Measurements from ENCODE around the gene TRPM1.

GRCh38 chr15:31024330-31024729 is 77.2 kb downstream of the TRPM1 start:
- TF ChIP-seq, protein P1, sequence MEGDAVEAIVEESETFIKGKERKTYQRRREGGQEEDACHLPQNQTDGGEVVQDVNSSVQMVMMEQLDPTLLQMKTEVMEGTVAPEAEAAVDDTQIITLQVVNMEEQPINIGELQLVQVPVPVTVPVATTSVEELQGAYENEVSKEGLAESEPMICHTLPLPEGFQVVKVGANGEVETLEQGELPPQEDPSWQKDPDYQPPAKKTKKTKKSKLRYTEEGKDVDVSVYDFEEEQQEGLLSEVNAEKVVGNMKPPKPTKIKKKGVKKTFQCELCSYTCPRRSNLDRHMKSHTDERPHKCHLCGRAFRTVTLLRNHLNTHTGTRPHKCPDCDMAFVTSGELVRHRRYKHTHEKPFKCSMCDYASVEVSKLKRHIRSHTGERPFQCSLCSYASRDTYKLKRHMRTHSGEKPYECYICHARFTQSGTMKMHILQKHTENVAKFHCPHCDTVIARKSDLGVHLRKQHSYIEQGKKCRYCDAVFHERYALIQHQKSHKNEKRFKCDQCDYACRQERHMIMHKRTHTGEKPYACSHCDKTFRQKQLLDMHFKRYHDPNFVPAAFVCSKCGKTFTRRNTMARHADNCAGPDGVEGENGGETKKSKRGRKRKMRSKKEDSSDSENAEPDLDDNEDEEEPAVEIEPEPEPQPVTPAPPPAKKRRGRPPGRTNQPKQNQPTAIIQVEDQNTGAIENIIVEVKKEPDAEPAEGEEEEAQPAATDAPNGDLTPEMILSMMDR (IDR thresholded peaks at IDR 0.05): no peak
- TF ChIP-seq EP300 (IDR thresholded peaks at IDR 0.05) (no peak), POLR2AphosphoS5 (IDR thresholded peaks at IDR 0.05) (no peak)
